HG03280 (cell line): ENCODE data around the gene PANX2.

Experiments used
- ATAC-seq: cut with Tn5 transposase; IDR thresholded peaks from one replicate; pipeline ENCODE4 v1.9.1; 2021; ENCODE audit warnings: mild to moderate bottlenecking, moderate library complexity; ENCODE audit not compliant: unreplicated experiment

The PANX2 gene

GRCh38 chr22:50227579-50228215 lies 57.2 kb downstream of the PANX2 start:
- no peak for ATAC-seq

GRCh38 chr22:50228366-50228765 lies 57.8 kb downstream of the PANX2 start:
- no peak for ATAC-seq

GRCh38 chr22:50229370-50229769 lies 58.8 kb downstream of the PANX2 start:
- ATAC-seq: no peak
